GM13976 (cell line): Measurements from ENCODE around the gene GCSH.

ENCODE experiments used
- DNase-seq: peaks from one replicate; pipeline ENCODE4 v3.0.0; 2012; ENCODE audit warnings: low spot score
- CTCF ChIP-seq: IDR thresholded peaks from 2 replicates; pipeline ENCODE4 v1.5.1; 2012; ENCODE audit warnings: borderline replicate concordance, mild to moderate bottlenecking; ENCODE audit not compliant: insufficient read depth; ENCODE audit errors: extremely low read depth, missing control alignments, control extremely low read depth
- in situ Hi-C: fragments of 300-500 bp; cut with MboI; formaldehyde crosslinking; loops from one replicate; pipeline ENCODE4 v1.12.0; 2022; ENCODE audit warnings: low sequenced_read_pairs, mixed read lengths, inconsistent platforms; ENCODE audit not compliant: unreplicated experiment

Gene GCSH

DNA sequence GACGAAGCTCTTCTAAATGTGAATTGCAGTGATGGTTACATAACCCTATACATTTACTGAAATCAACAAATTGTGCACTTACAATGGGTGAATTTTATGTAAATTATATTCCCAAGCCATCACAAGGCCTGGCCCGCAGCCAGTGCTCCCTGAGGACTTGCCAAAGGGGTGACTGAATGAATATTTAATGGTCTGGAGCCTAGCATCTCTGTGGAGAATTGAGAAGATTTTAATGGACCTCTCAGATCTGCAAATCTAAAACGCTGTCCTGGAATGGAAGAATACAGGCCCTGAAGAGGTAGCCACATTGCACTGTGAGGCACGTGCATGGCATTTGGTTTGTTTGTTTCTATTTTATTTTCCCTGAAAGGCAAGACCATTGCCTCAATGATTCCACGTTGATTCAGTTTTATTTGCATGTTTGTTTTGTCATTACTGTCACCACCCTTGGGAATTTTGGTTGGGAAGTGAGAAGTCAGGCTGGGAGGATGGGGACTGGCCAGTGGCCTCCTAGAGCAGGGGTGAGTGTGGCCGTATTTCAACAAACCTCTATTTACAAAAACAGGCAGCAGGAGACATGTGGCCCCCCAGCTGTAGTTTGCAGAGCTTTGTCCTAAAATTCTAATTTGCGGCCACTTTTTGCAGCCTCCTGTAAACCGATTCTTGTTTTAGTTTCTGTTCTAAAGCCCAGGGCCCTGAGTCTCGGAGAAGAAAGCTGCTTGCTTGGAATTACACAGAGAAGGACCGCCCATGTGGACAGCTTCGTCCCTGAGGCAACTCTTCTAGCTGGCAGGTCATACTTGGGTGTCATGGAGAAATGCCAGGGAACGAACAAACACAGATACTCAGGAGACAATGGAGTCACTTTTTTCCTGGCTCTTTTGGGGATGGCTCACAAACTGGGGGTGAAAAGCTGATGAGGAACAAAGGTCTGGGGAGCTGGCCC, 40.5 kb upstream of the GCSH start:
- TF ChIP-seq CTCF = no peak
- DNase-seq = no peak
- in situ Hi-C loops = no loop called here

GRCh38 chr16:81130126-81130525, 33.9 kb upstream of the GCSH start:
- in situ Hi-C loops = no loop called here
- no peak for TF ChIP-seq CTCF
- DNase-seq = no peak

GRCh38 chr16:81128726-81129524, 32.7 kb upstream of the GCSH start:
- no peak for TF ChIP-seq CTCF
- no peak for DNase-seq
- in situ Hi-C loops = no loop called here

DNA sequence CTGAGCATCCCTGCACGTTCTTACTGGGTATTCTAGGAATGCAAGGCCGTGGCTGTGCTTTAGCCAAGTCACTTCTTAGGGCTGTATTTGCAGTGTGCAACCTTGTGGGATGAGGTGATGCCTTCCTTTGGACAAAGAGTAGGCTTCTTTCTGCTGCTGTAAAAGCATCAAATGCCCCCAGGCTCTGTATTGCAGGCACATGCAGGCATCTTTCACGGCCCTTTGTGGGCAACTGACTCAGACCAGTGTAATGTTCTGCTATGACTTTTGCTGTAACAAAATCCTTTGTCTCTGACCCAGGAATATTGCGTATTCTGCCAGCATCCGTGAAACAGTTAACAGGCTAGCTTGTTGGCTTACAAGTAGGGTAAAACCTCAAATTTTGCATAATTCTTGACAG, 30.9 kb upstream of the GCSH start:
- DNase-seq = no peak
- in situ Hi-C loops = no loop called here
- no peak for TF ChIP-seq CTCF

DNA sequence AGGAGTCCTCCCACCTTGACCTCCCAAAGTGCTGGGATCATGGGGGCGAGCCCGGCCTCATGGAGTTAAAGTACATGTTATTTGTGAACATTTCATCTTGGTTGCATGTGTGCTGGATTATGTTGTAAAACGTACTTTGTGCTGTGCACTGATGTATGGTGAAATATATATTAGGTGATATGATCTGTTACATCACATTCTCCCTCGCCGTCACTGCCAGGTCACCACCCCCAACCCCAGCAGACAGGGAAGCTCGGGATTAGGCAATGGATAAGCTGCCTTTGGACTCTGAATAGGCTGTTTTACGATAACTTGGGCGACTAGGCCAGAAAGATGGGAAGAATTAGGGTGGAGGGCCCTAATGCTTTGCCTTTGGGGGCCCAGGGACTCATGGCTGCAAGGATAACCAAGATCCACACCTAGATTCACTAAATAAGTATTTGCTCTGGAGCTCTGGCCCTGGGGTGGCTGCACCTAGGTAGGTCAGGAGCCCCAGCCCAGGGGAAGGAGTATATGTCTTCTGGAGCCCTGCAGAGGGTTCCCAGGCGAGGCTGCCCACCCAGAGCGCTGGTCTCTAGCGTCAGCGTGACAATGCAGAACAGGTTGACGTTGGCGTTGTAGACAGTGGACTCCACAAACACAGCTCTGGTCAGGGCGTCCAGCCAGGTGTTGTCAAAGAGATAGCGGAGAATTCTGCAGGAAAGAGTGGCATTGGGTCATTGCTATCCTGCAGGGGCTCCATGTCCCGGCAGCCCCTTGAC, 27.1 kb upstream of the GCSH start:
- in situ Hi-C loops = no loop called here
- DNase-seq = no peak
- no peak for TF ChIP-seq CTCF

GRCh38 chr16:81121474-81121990, 25.3 kb upstream of the GCSH start:
- TF ChIP-seq CTCF = no peak
- in situ Hi-C loops = no loop called here

More at GRCh38 chr16:81121474-81121990, 25.3 kb upstream of the GCSH start:
- no peak for DNase-seq
